Gastroesophageal sphincter (tissue), 3 donors: Measurements from ENCODE around the gene SLC6A9.

ENCODE experiments used
- CTCF ChIP-seq, 4 experiments: fragments of 200-600 bp in 2 of 4; fragments of 450-650 bp in 2 of 4; sonication (generic) in 1 of 4; IDR thresholded peaks; one replicate each; pipeline ENCODE4 v1.5.1; 2017 to 2019; ENCODE audit warnings: antibody characterized with exemption in 4 of 4, mild to moderate bottlenecking in 2 of 4, moderate library complexity in 2 of 4
- EP300 ChIP-seq: sonication (generic); formaldehyde crosslinking; IDR thresholded peaks from one replicate; pipeline ENCODE4 v1.6.1; 2017; ENCODE audit warnings: antibody characterized with exemption, mild to moderate bottlenecking
- POLR2A ChIP-seq, 2 donors: fragments of 450-650 bp; IDR thresholded peaks; one replicate each; pipeline ENCODE4 v1.6.1; 2017; ENCODE audit warnings: antibody characterized with exemption in 2 of 2, mild to moderate bottlenecking in 2 of 2, moderate library complexity in 1 of 2
- POLR2AphosphoS5 ChIP-seq: sonication (generic); formaldehyde crosslinking; IDR thresholded peaks from one replicate; pipeline ENCODE4 v1.6.1; 2017; ENCODE audit warnings: antibody characterized with exemption

GRCh38 chr1:43969416-43969745 is 61.9 kb downstream of the SLC6A9 start:
- no peak for TF ChIP-seq POLR2AphosphoS5
- TF ChIP-seq CTCF (IDR thresholded peaks at IDR 0.05) = peak in 1 of 4 experiments; percentile 43
- no peak for TF ChIP-seq POLR2A (IDR thresholded peaks at IDR 0.05)
- TF ChIP-seq EP300 = no peak
